GM21737 (cell line): ENCODE results near the gene NLRP9.

Source experiments
- ATAC-seq: cut with Tn5 transposase; IDR thresholded peaks from one replicate; pipeline ENCODE4 v1.9.1; 2021; ENCODE audit warnings: mild to moderate bottlenecking, moderate library complexity; ENCODE audit not compliant: unreplicated experiment

NLRP9 gene

DNA sequence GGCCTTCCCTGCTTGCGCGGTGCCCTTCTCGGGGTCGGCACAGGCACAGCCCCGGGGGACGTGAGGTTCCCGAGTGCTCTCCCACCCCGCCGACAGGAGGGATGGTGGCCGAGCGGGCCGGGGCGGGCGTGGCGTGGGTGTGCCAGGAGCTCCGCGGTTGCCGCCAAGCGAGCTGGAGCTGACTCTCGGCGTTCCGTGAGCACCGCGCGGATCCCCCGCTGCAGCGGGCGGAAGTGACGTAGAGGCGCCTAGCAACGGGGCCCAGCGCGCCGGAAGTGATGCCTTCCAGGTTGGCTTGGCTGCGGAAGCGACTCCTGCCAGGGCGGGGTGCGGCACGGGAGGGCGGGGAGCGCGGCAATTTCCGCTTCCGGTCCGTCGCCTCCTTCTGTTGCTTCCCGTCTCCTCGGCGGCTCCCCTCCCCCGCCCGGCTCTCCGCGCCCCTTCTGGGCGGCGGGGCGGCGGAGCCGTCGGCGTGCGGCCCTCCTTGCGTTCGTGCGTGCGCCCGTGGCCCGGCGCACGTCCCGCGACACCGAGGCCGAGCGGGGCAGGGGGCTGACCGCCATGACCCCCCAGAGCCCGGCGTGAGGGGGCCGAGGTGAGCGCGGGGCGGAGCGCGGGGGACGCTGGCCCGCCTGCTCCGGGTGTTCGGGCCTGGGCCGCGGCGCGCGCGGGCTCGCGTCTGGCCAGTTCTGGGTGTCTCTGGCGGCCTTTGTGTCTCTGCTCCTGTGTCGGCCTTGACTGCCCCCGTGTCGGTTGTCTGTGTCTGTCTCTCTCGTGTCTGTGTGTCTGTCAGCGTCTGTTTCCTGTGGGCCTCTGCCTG is 63.2 kb downstream of the NLRP9 start, which contains the start of gene EPN1:
Gene EPN1, plus strand, starts transcription at position 386 of the 820 bp plus-strand sequence. CDS start 3,402 bp downstream, outside the sequence.
- peak; percentile 63 for ATAC-seq

DNA sequence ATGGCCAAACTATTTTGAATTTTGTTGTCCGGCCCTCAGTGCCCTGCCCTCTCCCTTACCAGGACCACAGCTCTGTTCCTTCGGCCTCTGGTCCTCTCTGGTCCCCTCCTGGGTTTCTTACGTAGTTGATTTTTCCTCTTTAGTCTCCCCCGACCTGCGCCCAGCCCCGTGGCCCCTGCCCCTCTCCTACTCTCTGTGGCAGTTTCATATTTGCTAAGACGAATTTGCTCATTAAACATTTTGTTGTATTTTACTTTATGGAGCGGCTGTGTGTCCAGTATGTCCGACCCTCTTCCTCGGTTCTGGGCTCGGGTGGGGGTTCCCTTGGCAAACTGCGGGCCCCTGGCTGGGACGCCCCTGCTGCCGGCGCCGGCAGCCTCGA is 63.8 kb downstream of the NLRP9 start:
- no peak for ATAC-seq

DNA sequence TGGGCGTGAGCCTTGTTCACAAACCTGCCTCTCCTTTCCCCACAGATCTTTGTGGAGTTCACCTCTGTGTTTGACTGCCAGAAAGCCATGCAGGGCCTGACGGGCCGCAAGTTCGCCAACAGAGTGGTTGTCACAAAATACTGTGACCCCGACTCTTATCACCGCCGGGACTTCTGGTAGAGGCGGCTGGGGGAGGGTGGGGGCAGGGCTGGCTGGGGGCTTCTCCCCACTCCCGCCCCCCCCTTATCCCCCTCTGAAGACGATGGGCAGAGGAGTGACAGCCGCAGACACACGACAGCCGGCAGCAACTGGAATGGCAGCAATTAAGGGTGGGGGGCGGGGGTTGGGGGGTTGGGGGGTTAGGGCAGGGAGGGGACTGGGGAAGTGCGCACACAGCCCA is 64.3 kb downstream of the NLRP9 start:
- ATAC-seq: no peak

GRCh38 chr19:55673465-55673864 is 64.7 kb downstream of the NLRP9 start:
- no peak for ATAC-seq

DNA sequence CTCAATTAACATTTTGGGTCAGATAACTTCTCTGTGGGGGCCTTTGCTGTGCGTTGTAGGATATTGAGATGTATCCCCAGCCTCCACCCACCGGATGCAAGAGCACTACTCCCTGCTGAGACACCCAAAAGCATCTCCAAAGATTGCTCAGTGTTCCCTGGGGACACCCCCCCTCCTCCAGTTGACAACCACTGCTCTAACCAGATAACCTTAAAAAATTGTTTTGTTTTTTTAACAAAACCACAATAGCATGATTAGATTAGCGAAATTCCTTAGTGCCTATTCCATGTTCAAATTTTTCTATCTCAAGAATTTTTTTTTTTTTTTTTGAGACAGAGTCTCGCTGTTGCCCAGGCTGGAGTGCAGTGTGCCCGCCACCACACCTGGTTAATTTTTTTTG is 65.8 kb downstream of the NLRP9 start:
- ATAC-seq: no peak

GRCh38 chr19:55671054-55671378 is 67.2 kb downstream of the NLRP9 start:
- ATAC-seq: no peak

- no peak for ATAC-seq
These were observed 67.7 kb downstream of the NLRP9 start for GRCh38 chr19:55670280-55671053.

DNA sequence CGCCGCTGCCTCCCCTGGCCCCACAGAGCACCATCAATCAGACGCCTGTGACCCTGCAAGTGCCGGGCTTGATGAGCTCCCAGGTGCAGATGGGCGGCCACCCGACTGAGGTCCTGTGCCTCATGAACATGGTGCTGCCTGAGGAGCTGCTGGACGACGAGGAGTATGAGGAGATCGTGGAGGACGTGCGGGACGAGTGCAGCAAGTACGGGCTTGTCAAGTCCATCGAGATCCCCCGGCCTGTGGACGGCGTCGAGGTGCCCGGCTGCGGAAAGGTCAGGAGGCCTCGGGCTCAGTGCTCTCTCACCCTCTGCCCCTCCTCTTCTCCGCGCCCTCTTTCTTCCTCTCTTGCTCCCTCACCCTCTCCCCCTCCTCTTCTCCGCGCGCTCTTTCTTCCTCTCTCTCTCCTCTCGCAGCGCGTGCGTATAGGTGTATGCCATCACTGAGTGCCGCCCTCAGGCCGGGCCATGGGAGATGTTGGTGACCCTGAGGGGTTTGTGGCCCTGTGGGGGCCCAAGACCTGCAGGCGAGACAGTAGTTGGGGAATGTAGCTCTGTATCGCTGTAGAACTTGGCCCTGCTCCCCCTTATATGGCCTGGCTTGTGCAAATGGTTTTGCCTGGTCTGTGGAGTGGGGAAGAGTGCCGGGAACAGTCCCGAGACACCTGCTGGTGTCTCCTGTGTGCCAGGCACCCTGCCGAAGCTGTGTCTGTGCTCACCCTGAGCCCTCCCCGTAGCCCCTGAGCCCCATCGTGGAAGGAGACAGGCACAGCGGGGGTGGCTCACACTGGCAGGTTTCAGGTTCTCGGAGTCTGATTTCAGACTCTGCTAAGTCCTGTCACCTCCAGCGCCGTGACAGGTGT is 68.6 kb downstream of the NLRP9 start:
- no peak for ATAC-seq

DNA sequence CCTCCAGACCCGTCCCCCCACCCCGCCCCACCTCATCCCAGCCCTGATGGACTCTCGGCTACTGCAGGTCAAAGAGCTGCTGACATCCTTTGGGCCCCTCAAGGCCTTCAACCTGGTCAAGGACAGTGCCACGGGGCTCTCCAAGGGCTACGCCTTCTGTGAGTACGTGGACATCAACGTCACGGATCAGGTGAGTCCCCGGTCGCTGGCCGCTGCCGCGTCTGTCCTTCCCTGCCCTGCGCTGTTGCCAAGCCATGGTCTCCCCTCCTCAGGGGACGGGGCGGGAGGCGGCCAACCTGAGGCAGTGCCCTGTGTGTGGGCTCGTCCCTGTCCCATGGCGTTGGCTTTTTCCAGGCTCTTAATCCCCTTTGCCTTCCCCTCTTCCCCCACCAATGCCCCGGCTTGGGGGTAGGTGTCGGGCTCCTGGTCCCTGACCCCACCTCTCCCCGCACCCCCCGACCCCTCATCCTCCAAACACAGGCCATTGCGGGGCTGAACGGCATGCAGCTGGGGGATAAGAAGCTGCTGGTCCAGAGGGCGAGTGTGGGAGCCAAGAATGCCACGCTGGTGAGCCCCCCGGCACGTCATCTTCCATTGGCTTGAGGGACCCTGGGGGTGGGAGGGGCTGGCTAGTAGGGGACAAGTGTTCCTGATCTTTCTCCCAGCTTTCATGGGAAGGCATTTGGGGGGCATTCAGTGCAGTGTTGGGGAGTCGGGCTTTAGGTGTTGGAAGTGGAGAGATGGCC is 69.4 kb downstream of the NLRP9 start:
- ATAC-seq: no peak

DNA sequence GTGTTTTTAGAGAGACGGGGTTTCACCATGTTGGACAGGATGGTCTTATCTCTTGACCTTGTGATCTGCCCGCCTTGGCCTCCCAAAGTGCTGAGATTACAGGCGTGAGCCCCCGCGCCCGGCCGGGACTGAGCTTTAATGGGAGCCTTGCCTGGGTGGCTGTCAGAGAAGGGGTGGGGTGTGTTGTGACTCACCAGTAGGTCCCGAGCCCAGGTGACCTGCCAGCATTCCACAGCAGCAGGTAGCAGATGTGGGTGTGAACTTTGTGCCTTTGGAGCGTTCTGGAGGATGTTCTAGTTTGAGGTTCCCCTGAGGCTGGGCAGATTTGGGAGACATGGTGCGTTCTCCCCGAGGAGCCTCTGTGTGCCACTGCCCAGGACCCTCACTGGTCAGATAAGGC is 70.2 kb downstream of the NLRP9 start:
- no peak for ATAC-seq

DNA sequence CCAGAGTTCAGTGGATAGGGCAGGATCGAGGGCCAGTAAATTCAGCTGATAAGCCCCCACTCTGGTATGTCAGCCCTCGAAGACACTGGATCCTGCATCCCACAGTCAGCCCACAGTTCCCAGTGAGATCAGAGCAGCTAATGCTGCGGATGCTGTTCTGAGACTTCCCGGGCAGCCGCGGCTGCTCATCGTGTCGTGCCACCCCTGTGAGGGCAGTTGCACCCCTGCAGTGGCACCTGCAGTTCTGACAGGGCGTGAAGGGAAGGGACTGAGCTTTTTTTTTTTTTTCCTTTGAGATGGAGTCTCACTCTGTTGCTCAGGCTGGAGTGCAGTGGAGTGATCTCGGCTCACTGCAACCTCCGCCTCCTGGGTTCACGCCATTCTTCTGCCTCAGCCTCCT is 70.7 kb downstream of the NLRP9 start:
- ATAC-seq: no peak

GRCh38 chr19:55667006-55667381 is 71.2 kb downstream of the NLRP9 start:
- no peak for ATAC-seq

DNA sequence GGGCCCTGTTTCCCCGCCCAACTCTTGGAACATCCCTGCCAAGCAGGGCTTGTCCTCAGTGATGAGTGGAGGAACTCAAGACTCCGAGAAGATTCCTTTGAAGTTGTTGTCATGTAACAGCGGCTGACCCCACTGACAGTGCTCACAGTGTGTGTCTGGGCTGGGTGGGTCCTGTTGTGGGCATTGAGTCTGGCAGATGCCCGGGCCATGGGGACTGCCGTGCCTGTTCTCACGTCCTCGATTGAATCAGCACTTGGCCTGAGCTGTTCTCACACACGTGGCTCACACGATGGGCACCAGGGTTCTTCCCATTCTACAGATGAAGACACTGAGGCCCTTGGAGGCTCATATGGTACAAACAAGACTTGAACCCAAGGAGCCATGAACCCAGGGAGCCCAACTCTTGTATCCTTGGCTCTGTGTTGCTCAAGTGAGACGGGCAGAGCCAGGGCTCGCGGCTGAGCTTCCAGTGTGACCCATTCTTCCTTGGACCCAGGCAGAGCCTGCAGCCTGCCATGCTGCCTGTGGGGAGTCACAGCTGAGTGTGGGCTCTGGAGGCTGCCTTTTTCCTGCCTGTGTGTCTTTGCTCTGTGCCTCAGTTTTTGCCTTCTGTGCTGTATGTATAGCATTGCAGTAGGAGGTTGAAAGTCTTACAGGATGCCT is 71.7 kb downstream of the NLRP9 start:
- no peak for ATAC-seq

- ATAC-seq: no peak
These were observed 74.2 kb downstream of the NLRP9 start for GRCh38 chr19:55663846-55664536.

GRCh38 chr19:55661826-55662225 is 76.4 kb downstream of the NLRP9 start:
- ATAC-seq: no peak

DNA sequence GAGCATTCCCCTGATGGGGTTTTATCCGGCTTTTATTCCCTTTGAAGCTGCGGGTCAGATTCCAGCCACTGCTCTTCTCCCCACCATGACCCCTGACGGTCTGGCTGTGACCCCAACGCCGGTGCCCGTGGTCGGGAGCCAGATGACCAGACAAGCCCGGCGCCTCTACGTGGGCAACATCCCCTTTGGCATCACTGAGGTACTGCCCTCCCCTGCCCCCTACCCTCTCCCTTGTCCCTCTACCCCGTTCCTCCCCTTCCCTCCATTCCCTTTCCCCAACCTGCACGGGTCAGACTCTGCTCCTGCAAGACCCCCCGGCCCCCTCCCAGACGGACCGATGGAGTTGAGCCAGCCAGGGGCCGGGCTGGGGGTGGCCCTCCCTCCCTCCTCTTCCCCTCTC is 77.2 kb downstream of the NLRP9 start:
- ATAC-seq: no peak

DNA sequence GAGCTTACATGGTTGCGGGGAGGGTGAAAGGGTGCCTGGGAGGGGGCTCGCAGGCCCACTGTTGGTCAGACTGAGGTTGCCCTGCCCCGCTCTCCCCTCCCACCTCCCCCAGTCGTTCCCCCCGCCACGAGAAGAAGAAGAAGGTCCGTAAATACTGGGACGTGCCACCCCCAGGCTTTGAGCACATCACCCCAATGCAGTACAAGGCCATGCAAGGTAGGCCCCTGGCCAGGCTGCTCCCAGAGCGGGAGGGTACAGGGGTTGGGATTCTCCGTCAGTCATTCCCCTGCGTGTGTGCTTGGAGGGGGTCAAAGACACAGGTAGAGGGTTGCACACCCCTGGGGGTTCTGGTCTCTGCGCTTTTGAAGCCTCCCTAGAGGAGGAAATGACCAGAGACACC is 77.8 kb downstream of the NLRP9 start:
- ATAC-seq: no peak

DNA sequence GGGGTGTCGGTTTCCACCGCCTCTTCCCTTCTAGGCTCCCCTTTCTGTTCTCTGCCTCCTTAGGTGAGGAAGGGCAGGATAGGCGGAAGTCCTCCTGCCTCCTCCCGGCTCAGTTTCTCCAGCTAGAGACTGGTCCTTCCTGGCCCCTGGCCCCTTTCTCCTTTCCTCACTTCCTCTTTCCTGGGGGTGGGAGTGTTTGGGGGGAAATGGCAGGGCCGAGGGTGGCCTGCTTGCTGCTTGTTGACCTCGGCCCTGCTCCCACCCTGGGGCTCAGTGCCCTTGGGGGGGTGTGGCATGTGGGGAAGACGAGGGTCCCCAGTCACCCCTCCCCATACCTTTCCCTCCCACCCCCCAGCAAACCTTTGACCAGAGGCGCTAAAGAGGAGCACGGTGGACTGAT is 78.4 kb downstream of the NLRP9 start:
- no peak for ATAC-seq

- ATAC-seq: no peak
These were observed 79.2 kb downstream of the NLRP9 start for GRCh38 chr19:55658846-55659459.
